Measurements from ENCODE around the gene RAB3GAP1. TPM values are rescaled to one million over a fixed set of nuclear protein-coding genes. Genes with fewer than 3 reads are reported as not detected.

RAB3GAP1 gene
- total RNA-seq, 1 donor from 2014 or later, result 50.4 TPM

DNA sequence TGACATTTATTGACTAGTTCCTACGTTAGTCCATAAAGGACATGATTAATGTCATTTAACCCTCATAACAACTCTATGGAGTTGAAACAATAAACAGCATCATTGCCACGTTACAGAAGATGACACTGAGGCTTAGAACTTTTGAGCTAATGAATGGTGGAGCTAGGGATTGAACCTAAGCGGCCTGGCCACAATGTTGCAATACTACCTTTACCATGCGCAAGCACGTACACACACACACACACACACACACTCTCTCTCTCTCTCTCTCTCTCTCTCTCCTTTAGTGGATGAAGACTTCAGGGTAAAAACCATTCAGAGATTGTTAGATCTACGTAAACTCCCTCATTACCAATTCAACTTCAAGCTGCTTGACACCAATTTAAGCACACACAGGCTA is 4.0 kb upstream of the RAB3GAP1 start:
- no peak for DNase-seq (ENCODE audit: low spot score)
- Mint-ChIP-seq H3K4me1 (ENCODE audit: low read depth) (peaks cover 6% of the 10 kb centered on the region), H3K27ac (ENCODE audit: unreplicated experiment) (no peak overlapping the region), H3K27me3 (ENCODE audit: low read depth) (peaks cover 13% of the 10 kb centered on the region), H3K9me3 (ENCODE audit: low read depth) (no peaks in the 10 kb centered on the region), H3K4me3 (ENCODE audit: unreplicated experiment) (no peak overlapping the region), H3K36me3 (ENCODE audit: low read depth) (no peaks in the 10 kb centered on the region)
- no peak for TF ChIP-seq CTCF (IDR thresholded peaks at IDR 0.05)

GRCh38 chr2:135050132-135050531 is 2.0 kb upstream of the RAB3GAP1 start:
- no peak overlapping the region for H3K27ac Mint-ChIP-seq (ENCODE audit: unreplicated experiment)
- no peak overlapping the region for H3K4me3 Mint-ChIP-seq (ENCODE audit: unreplicated experiment)
- peaks cover 26% of the 10 kb centered on the region for H3K4me1 Mint-ChIP-seq (ENCODE audit: low read depth)
- peaks cover 5% of the 10 kb centered on the region for H3K27me3 Mint-ChIP-seq (ENCODE audit: low read depth)
- no peaks in the 10 kb centered on the region for H3K36me3 Mint-ChIP-seq (ENCODE audit: low read depth)
- H3K9me3 Mint-ChIP-seq (ENCODE audit: low read depth), result no peaks in the 10 kb centered on the region
- no peak for TF ChIP-seq CTCF (IDR thresholded peaks at IDR 0.05)
- DNase-seq (ENCODE audit: low spot score), result no peak

DNA sequence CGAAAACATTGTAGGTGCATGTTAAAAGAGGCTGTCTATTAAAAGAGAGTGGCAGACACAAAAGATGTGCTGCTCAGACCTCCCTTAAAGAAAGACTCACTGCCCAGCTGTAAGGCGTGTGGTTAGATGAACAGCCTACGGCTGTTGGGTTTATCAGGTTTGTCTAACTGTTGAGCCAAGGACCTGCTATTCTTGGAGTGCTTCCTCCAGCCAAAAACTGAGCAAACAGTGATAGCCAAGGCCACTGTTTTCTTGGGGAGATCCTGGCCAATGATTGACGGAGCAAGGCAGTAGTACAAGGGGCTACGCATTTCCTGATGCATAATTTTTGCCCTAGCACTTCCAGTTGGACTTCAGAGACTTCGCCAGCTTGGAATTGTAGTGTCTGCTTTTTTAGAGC is 1.4 kb upstream of the RAB3GAP1 start:
- H3K27me3 Mint-ChIP-seq (ENCODE audit: low read depth), result peaks cover 5% of the 10 kb centered on the region
- no peaks in the 10 kb centered on the region for H3K9me3 Mint-ChIP-seq (ENCODE audit: low read depth)
- peaks cover 29% of the 10 kb centered on the region for H3K4me1 Mint-ChIP-seq (ENCODE audit: low read depth)
- no peak for TF ChIP-seq CTCF (IDR thresholded peaks at IDR 0.05)
- no peak overlapping the region for H3K4me3 Mint-ChIP-seq (ENCODE audit: unreplicated experiment)
- H3K27ac Mint-ChIP-seq (ENCODE audit: unreplicated experiment), result no peak overlapping the region
- H3K36me3 Mint-ChIP-seq (ENCODE audit: low read depth), result peaks cover 1% of the 10 kb centered on the region
- DNase-seq (ENCODE audit: low spot score), result no peak

DNA sequence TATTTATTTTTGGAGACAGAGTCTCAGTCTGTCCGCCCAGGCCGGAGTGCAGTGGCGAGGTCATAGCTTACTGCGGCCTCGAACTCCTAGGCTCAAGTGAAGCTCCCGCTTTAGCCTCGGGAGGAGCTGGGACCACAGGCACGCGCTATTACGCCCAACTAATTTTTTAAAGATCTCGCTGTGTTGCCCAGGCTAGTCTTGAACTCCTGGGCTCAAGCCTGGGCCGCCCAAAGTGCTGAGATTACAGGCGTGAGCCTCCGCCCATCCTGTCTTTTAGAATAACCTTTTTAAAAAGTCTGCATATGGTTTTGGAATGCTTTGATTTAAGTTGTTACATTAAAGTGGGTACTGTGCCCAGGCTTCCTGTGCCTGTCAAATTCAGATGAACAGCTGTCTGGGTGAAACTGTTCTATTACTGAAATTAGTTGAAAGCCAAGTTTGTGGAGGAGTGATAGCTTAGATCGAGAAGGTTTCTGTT is 944 bp downstream of the RAB3GAP1 start:
- Mint-ChIP-seq H3K4me3 (ENCODE audit: unreplicated experiment) (peak overlapping the region; percentile 90), H3K27ac (ENCODE audit: unreplicated experiment) (peak overlapping the region; percentile 98), H3K9me3 (ENCODE audit: low read depth) (no peaks in the 10 kb centered on the region), H3K27me3 (ENCODE audit: low read depth) (no peaks in the 10 kb centered on the region), H3K36me3 (ENCODE audit: low read depth) (peaks cover 1% of the 10 kb centered on the region), H3K4me1 (ENCODE audit: low read depth) (peaks cover 45% of the 10 kb centered on the region)
- DNase-seq (ENCODE audit: low spot score), result no peak
- no peak for TF ChIP-seq CTCF (IDR thresholded peaks at IDR 0.05)

DNA sequence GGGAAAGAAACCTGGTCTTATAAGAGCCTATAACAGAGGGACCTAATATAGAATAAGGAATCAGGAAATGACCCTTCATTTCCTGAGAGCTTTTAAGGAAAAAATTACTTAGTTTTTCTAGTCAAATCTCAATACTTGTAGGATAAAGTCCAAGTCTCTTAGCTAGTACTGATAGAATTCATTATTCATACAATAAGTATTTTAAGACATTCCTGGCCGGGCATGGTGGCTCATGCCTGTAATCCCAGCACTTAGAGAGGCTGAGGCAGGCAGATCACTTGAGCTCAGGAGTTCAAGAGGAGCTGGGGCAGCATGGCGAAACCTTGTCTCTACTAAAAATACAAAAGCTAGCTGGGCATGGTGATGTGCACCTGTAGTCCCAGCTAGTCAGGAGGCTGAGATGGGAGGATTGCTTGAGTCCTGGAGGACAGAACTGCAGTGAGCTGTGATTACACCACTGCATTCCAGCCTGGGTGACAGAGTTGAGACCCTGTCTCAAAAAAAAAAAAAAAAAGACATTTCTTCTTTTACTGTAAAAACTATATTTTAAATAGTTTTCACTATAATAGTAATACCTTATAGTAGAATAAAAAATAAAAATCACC is 3.2 kb downstream of the RAB3GAP1 start:
- Mint-ChIP-seq H3K9me3 (ENCODE audit: low read depth) (no peaks in the 10 kb centered on the region), H3K27me3 (ENCODE audit: low read depth) (no peaks in the 10 kb centered on the region), H3K36me3 (ENCODE audit: low read depth) (peaks cover 1% of the 10 kb centered on the region), H3K27ac (ENCODE audit: unreplicated experiment) (peak overlapping the region; percentile 97), H3K4me3 (ENCODE audit: unreplicated experiment) (peak overlapping the region; percentile 55), H3K4me1 (ENCODE audit: low read depth) (peaks cover 52% of the 10 kb centered on the region)
- no peak for DNase-seq (ENCODE audit: low spot score)
- no peak for TF ChIP-seq CTCF (IDR thresholded peaks at IDR 0.05)
